Measurements from ENCODE around the gene PIK3C2G. TPM values are rescaled to one million over a fixed set of nuclear protein-coding genes. Genes with fewer than 3 reads are reported as not detected.

Gene PIK3C2G
- total RNA-seq, 1 experiment from 2014 or later, result not detected

GRCh38 chr12:18559242-18559641 lies 297.9 kb downstream of the PIK3C2G start:
- no peak overlapping the region for H3K9ac ChIP-seq (ENCODE audit: low read length)
- no peaks in the 10 kb centered on the region for H3K9me3 ChIP-seq (ENCODE audit: control insufficient read depth in 1 of 2, insufficient read depth in 1 of 2, low read depth in 1 of 2, low read length in 2 of 2)
- no peak overlapping the region for H3K27ac ChIP-seq (ENCODE audit: low read depth, low read length)
- H2AFZ ChIP-seq (ENCODE audit: low read depth, low read length, poor library complexity, severe bottlenecking), result no peak overlapping the region
- ChIA-PET RAD21 (ENCODE audit: low non-redundant PET in 1 of 2, low total read pairs in 2 of 2, uncharacterized antibody in 2 of 2, unreplicated experiment in 2 of 2) (no interaction called here), POLR2A (no interaction called here), CTCF (no interaction called here)
- no peaks in the 10 kb centered on the region for H3K9me2 ChIP-seq (ENCODE audit: insufficient read depth)
- H3K79me2 ChIP-seq (ENCODE audit: insufficient read depth, low read length), result no peaks in the 10 kb centered on the region
- H3K27me3 ChIP-seq (ENCODE audit: insufficient read depth, low read length), result no peaks in the 10 kb centered on the region
- no peaks in the 10 kb centered on the region for H4K20me1 ChIP-seq (ENCODE audit: insufficient read depth)
- no peaks in the 10 kb centered on the region for H3K36me3 ChIP-seq (ENCODE audit: control insufficient read depth in 1 of 2, insufficient read depth in 2 of 2, low read length in 2 of 2)
- H3K4me1 ChIP-seq (ENCODE audit: control insufficient read depth in 1 of 2, insufficient read depth in 2 of 2, low read length in 2 of 2), result no peaks in the 10 kb centered on the region
- ATAC-seq (no peak), DNase-seq (ENCODE audit: low read depth, low spot score) (no peak)
- TF ChIP-seq ZFX (IDR thresholded peaks at IDR 0.05), result no peak
- TF ChIP-seq ATF3 (IDR thresholded peaks at IDR 0.05), result no peak
- no peak overlapping the region for H3K4me3 ChIP-seq (replicated peaks in 1 of 2; ENCODE audit: low read depth in 1 of 2, low read length in 2 of 2)
- no peak overlapping the region for H3K4me2 ChIP-seq (ENCODE audit: low read length)
- intact Hi-C loops (cut with micrococcal nuclease), result loop anchor here (10.0 kb wide), 1 partner anchor 626 kb away; no protein-coding TSS in a partner anchor
- no TSS peak for BruUV-seq (replicated peaks)

GRCh38 chr12:18562531-18562930 lies 301.2 kb downstream of the PIK3C2G start:
- no peaks in the 10 kb centered on the region for H3K79me2 ChIP-seq (ENCODE audit: insufficient read depth, low read length)
- H3K4me2 ChIP-seq (ENCODE audit: low read length), result no peak overlapping the region
- H3K9me3 ChIP-seq (ENCODE audit: control insufficient read depth in 1 of 2, insufficient read depth in 1 of 2, low read depth in 1 of 2, low read length in 2 of 2), result no peaks in the 10 kb centered on the region
- RAD21 ChIA-PET (ENCODE audit: low non-redundant PET in 1 of 2, low total read pairs in 2 of 2, uncharacterized antibody in 2 of 2, unreplicated experiment in 2 of 2), result no interaction called here
- no peak overlapping the region for H2AFZ ChIP-seq (ENCODE audit: low read depth, low read length, poor library complexity, severe bottlenecking)
- ATAC-seq, result no peak
- H3K4me3 ChIP-seq (replicated peaks in 1 of 2; ENCODE audit: low read depth in 1 of 2, low read length in 2 of 2), result no peak overlapping the region
- no TSS peak for BruUV-seq (replicated peaks)
- no peak overlapping the region for H3K9ac ChIP-seq (ENCODE audit: low read length)
- DNase-seq (ENCODE audit: low read depth, low spot score), result no peak
- CTCF ChIA-PET, result no interaction called here
- H3K4me1 ChIP-seq (ENCODE audit: control insufficient read depth in 1 of 2, insufficient read depth in 2 of 2, low read length in 2 of 2), result no peaks in the 10 kb centered on the region
- no peaks in the 10 kb centered on the region for H4K20me1 ChIP-seq (ENCODE audit: insufficient read depth)
- intact Hi-C loops (cut with micrococcal nuclease), result no loop called here
- POLR2A ChIA-PET, result no interaction called here
- H3K9me2 ChIP-seq (ENCODE audit: insufficient read depth), result no peaks in the 10 kb centered on the region
- H3K27ac ChIP-seq (ENCODE audit: low read depth, low read length), result no peak overlapping the region
- no peaks in the 10 kb centered on the region for H3K36me3 ChIP-seq (ENCODE audit: control insufficient read depth in 1 of 2, insufficient read depth in 2 of 2, low read length in 2 of 2)
- H3K27me3 ChIP-seq (ENCODE audit: insufficient read depth, low read length), result no peaks in the 10 kb centered on the region
- TF ChIP-seq POLR2A (IDR thresholded peaks at IDR 0.05; ENCODE audit: borderline replicate concordance, extremely low read depth, insufficient read depth, insufficient read length) (no peak), SIN3A (IDR thresholded peaks at IDR 0.05; ENCODE audit: low read depth) (no peak), RAD21 (IDR thresholded peaks at IDR 0.05; ENCODE audit: low read depth) (no peak), ZBTB33 (IDR thresholded peaks at IDR 0.05; ENCODE audit: extremely low read depth, insufficient replicate concordance, low read length) (no peak), JUND (IDR thresholded peaks at IDR 0.05) (no peak), SRF (IDR thresholded peaks at IDR 0.05; ENCODE audit: low read depth) (no peak), TCF7L2 (IDR thresholded peaks at IDR 0.05; ENCODE audit: borderline replicate concordance, extremely low read depth, insufficient read depth, insufficient read length) (no peak), CEBPB (IDR thresholded peaks at IDR 0.05; ENCODE audit: low read depth) (no peak), REST (IDR thresholded peaks at IDR 0.05; ENCODE audit: low read depth) (no peak), CTCF (IDR thresholded peaks at IDR 0.05 in 2 of 3, conservative IDR thresholded peaks at IDR 0.05 in 1 of 3; ENCODE audit: borderline replicate concordance in 1 of 3, insufficient read depth in 1 of 3, low read depth in 2 of 3, low read length in 2 of 3) (no peak), ATF3 (IDR thresholded peaks at IDR 0.05) (no peak), YY1 (IDR thresholded peaks at IDR 0.05; ENCODE audit: extremely low read depth, insufficient replicate concordance, low read depth, low read length) (no peak)

All from HCT116 (cell line).